K562 (cell line): Measurements from ENCODE around the gene KLHDC10. TPM values are rescaled to one million over a fixed set of nuclear protein-coding genes. Genes with fewer than 3 reads are reported as not detected.

Source experiments
- GABPA ChIP-seq: fragments of 200-800 bp; sonication (Bioruptor generic); conservative IDR thresholded peaks from 2 replicates; pipeline ENCODE4 v1.6.1; 2016; ENCODE audit warnings: low read depth, missing genetic modification characterization, missing compliant biosample characterization
- GATAD2B ChIP-seq: fragments of 450-650 bp; IDR thresholded peaks from 2 replicates; pipeline ENCODE4 v1.6.1; 2017; ENCODE audit warnings: mild to moderate bottlenecking, borderline replicate concordance
- HDAC2 ChIP-seq: fragments of 450-650 bp; IDR thresholded peaks from 2 replicates; pipeline ENCODE4 v1.6.1; 2016; ENCODE audit warnings: mild to moderate bottlenecking
- HES1 ChIP-seq: fragments of 450-650 bp; IDR thresholded peaks from 2 replicates; pipeline ENCODE4 v1.6.1; 2016; ENCODE audit warnings: low read depth, mild to moderate bottlenecking, moderate library complexity
- HNRNPL ChIP-seq: fragments of 200-400 bp; formaldehyde crosslinking; IDR thresholded peaks from 2 replicates; pipeline ENCODE4 v1.6.1; 2017; ENCODE audit warnings: low read depth, mild to moderate bottlenecking, low read length
- MYBL2 ChIP-seq, 2 experiments: fragments of 450-650 bp in 1 of 2; sonication (generic) in 1 of 2; formaldehyde crosslinking in 1 of 2; IDR thresholded peaks; 2 replicates each; pipeline versions ENCODE4 v1.6.1 to v1.8.1; 2017 to 2022; ENCODE audit warnings: borderline replicate concordance in 1 of 2, inconsistent platforms in 1 of 2, low read depth in 1 of 2, mild to moderate bottlenecking in 1 of 2, missing genetic modification reagents in 1 of 2, moderate library complexity in 1 of 2
- PHB2 ChIP-seq: fragments of 450-650 bp; IDR thresholded peaks from 2 replicates; pipeline ENCODE4 v1.6.1; 2017; ENCODE audit warnings: low read depth
- PRMT5 ChIP-seq: sonication (generic); formaldehyde crosslinking; IDR thresholded peaks from 2 replicates; pipeline ENCODE4 v1.5.0; 2020; ENCODE audit warnings: missing genetic modification reagents
- PRPF4 ChIP-seq: fragments of 200-400 bp; formaldehyde crosslinking; IDR thresholded peaks from one replicate; pipeline ENCODE4 v1.6.1; 2017; ENCODE audit warnings: low read length, low read depth, mild to moderate bottlenecking; ENCODE audit not compliant: insufficient read depth, poor library complexity, severe bottlenecking
- RNF219 ChIP-seq: fragments of 250-450 bp; sonication (Bioruptor Pico); IDR thresholded peaks from 2 replicates; pipeline ENCODE4 v1.5.0; 2022; ENCODE audit warnings: mild to moderate bottlenecking
- THRAP3 ChIP-seq: fragments of 450-650 bp; IDR thresholded peaks from 2 replicates; pipeline ENCODE4 v1.6.1; 2016; ENCODE audit warnings: mild to moderate bottlenecking, inconsistent platforms, borderline replicate concordance
- TRIM25 ChIP-seq: fragments of 450-650 bp; IDR thresholded peaks from 2 replicates; pipeline ENCODE4 v1.7.0; 2016; ENCODE audit warnings: borderline replicate concordance
- XRCC5 ChIP-seq: fragments of 200-400 bp; formaldehyde crosslinking; IDR thresholded peaks from 2 replicates; pipeline ENCODE4 v1.6.1; 2017; ENCODE audit warnings: low read depth, mild to moderate bottlenecking, low read length
- ZNF174 ChIP-seq: fragments of 250-450 bp; sonication (Bioruptor Pico); IDR thresholded peaks from 2 replicates; pipeline ENCODE4 v1.4.0; 2020; ENCODE audit warnings: mild to moderate bottlenecking
- ZNF408 ChIP-seq: fragments of 250-450 bp; sonication (Bioruptor Pico); IDR thresholded peaks from 2 replicates; pipeline ENCODE4 v1.4.0; 2020; ENCODE audit warnings: low read depth, mild to moderate bottlenecking, moderate library complexity
- polyA plus RNA-seq, 8 experiments: library from polyadenylated mRNA; depleted of rRNA in 4 of 8; stranded (reverse) in 5 of 8; unstranded in 3 of 8; fragments of >200 nt; fragmentation: Nextera tagmentation in 2 of 8; fragmentation: Illumina TruSeq in 1 of 8; extraction: Ambion mirVana in 2 of 8; extraction: Trizol in 1 of 8; gene quantifications; 2 replicates each; pipeline versions ENCODE4 v1.2.1 to v1.2.3, GENCODE V29; 2011 to 2014; ENCODE audit warnings: inconsistent platforms in 1 of 8, missing spikeins in 1 of 8
- total RNA-seq, 7 experiments: library from RNA; depleted of rRNA in 6 of 7; stranded (reverse); fragments of >200 nt in 6 of 7; fragmentation: Illumina TruSeq in 2 of 7; extraction: Trizol in 2 of 7; gene quantifications; 2 replicates each; pipeline versions ENCODE4 v1.2.1 to v1.2.3, GENCODE V29; 2011 to 2021; ENCODE audit warnings: low replicate concordance in 1 of 7
- TF ChIP-seq, protein P1 (sequence below): fragments of 250-450 bp; sonication (Bioruptor Pico); IDR thresholded peaks from 2 replicates; pipeline ENCODE4 v1.4.0; 2020; ENCODE audit warnings: mild to moderate bottlenecking
- TF ChIP-seq, protein P2 (sequence below): fragments of 200-400 bp; formaldehyde crosslinking; IDR thresholded peaks from 2 replicates; pipeline ENCODE4 v1.6.1; 2017; ENCODE audit warnings: mild to moderate bottlenecking, low read depth, low read length, moderate library complexity

Gene KLHDC10
- total and polyA plus RNA-seq, 9 of the 15 experiments (the other 6 are each of a cell fraction or from before 2014, with no cell fraction given), result 9.8 to 80.5 (median 31.4) TPM

- TF ChIP-seq, protein P1, sequence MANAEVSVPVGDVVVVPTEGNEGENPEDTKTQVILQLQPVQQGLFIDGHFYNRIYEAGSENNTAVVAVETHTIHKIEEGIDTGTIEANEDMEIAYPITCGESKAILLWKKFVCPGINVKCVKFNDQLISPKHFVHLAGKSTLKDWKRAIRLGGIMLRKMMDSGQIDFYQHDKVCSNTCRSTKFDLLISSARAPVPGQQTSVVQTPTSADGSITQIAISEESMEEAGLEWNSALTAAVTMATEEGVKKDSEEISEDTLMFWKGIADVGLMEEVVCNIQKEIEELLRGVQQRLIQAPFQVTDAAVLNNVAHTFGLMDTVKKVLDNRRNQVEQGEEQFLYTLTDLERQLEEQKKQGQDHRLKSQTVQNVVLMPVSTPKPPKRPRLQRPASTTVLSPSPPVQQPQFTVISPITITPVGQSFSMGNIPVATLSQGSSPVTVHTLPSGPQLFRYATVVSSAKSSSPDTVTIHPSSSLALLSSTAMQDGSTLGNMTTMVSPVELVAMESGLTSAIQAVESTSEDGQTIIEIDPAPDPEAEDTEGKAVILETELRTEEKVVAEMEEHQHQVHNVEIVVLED (CRISPR knock-in tag), result 0 out of 2 replicates have a peak, but pooled peaks have one; percentile 4
- TF ChIP-seq GATAD2B (peak; percentile 92), RNF219 (CRISPR knock-in tag) (no peak), GABPA (tag) (no peak; the same call in 1 of the 2 replicates), THRAP3 (no peak), HNRNPL (no peak), MYBL2 (IDR thresholded peaks at IDR 0.05; ENCODE audit: low read depth) (no peak), MYBL2 (CRISPR knock-in tag; IDR thresholded peaks at IDR 0.05; ENCODE audit: borderline replicate concordance) (no peak), ZNF408 (CRISPR knock-in tag) (no peak), PRMT5 (CRISPR knock-in tag) (no peak), HES1 (peak; percentile 48; the same call in 1 of the 2 replicates), XRCC5 (peak; percentile 76; the same call in 1 of the 2 replicates), ZNF174 (0 out of 2 replicates have a peak, but pooled peaks have one; percentile 15), PHB2 (no peak; the same call in 1 of the 2 replicates), PRPF4 (no peak), TRIM25 (no peak), HDAC2 (peak; percentile 96)
- TF ChIP-seq, protein P2, sequence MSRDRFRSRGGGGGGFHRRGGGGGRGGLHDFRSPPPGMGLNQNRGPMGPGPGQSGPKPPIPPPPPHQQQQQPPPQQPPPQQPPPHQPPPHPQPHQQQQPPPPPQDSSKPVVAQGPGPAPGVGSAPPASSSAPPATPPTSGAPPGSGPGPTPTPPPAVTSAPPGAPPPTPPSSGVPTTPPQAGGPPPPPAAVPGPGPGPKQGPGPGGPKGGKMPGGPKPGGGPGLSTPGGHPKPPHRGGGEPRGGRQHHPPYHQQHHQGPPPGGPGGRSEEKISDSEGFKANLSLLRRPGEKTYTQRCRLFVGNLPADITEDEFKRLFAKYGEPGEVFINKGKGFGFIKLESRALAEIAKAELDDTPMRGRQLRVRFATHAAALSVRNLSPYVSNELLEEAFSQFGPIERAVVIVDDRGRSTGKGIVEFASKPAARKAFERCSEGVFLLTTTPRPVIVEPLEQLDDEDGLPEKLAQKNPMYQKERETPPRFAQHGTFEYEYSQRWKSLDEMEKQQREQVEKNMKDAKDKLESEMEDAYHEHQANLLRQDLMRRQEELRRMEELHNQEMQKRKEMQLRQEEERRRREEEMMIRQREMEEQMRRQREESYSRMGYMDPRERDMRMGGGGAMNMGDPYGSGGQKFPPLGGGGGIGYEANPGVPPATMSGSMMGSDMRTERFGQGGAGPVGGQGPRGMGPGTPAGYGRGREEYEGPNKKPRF, result no peak
Observed at GRCh38 chr7:130135208-130136205, 65.2 kb downstream of the KLHDC10 start (continued).
